SK-N-MC (cell line): ENCODE results near the gene RSPH10B.
"Not testable (repeated sequence)": the region's sequence is repeated elsewhere in the genome, so short reads cannot be mapped to it uniquely, and the experiment has no call there.

Source experiments
- DNase-seq: peaks from one replicate; pipeline ENCODE4 v3.0.0-alpha.2; 2011; ENCODE audit warnings: low read depth, low spot score
- H3K27ac ChIP-seq: fragments of 200-600 bp; sonication (generic); 2 replicates; pipeline ENCODE4 v1.5.1; 2016; ENCODE audit warnings: mixed run types
- H3K36me3 ChIP-seq: fragments of 200-600 bp; sonication (generic); 2 replicates; pipeline ENCODE4 v1.6.1; 2017; ENCODE audit warnings: antibody characterized with exemption, low read length, mixed read lengths; ENCODE audit not compliant: insufficient read depth
- H3K4me3 ChIP-seq: fragments of 200-600 bp; sonication (generic); 2 replicates; pipeline ENCODE4 v1.5.1; 2016
- H3K9ac ChIP-seq: fragments of 200-600 bp; sonication (generic); 2 replicates; pipeline ENCODE4 v1.8.0; 2017; ENCODE audit warnings: mixed run types, mixed read lengths; ENCODE audit not compliant: insufficient read length
- H3K9me3 ChIP-seq: fragments of 200-600 bp; sonication (generic); 2 replicates; pipeline ENCODE4 v1.6.1; 2017; ENCODE audit warnings: low read depth, mild to moderate bottlenecking, antibody characterized with exemption, low read length, moderate library complexity, mixed read lengths
- EZH2 ChIP-seq: fragments of 200-600 bp; sonication (generic); IDR thresholded peaks from one replicate; pipeline ENCODE4 v1.6.1; 2017; ENCODE audit warnings: antibody characterized with exemption
- FOXP2 ChIP-seq: optimal IDR thresholded peaks from 2 replicates; pipeline ENCODE3; 2011; ENCODE audit warnings: mild to moderate bottlenecking, moderate library complexity; ENCODE audit not compliant: insufficient read depth; ENCODE audit errors: extremely low read length, control extremely low read depth
- POLR2AphosphoS5 ChIP-seq: IDR thresholded peaks from 2 replicates; pipeline ENCODE4 v1.6.1; 2012; ENCODE audit warnings: mild to moderate bottlenecking, low read depth, low read length, borderline replicate concordance

RSPH10B gene

GRCh38 chr7:6007386-6007785 is 36.9 kb upstream of the RSPH10B start:
- H3K36me3 ChIP-seq: peaks cover 9% of the 10 kb centered on the region
- H3K9ac ChIP-seq: no peak overlapping the region
- H3K9me3 ChIP-seq: no peaks in the 10 kb centered on the region
- H3K4me3 ChIP-seq: no peak overlapping the region
- TF ChIP-seq EZH2 (no peak), FOXP2 (no peak), POLR2AphosphoS5 (no peak)
- no peak overlapping the region for H3K27ac ChIP-seq
- no peak for DNase-seq

- H3K9me3 ChIP-seq: no peaks in the 10 kb centered on the region
- TF ChIP-seq EZH2 (no peak), POLR2AphosphoS5 (no peak)
- H3K27ac ChIP-seq: no peak overlapping the region
- H3K4me3 ChIP-seq: no peak overlapping the region
- H3K36me3 ChIP-seq: peaks cover 29% of the 10 kb centered on the region; the same call in 1 of the 2 replicates
- H3K9ac ChIP-seq: no peak overlapping the region
- DNase-seq: peak; percentile 47
Measured at GRCh38 chr7:5997210-5997808, 26.8 kb upstream of the RSPH10B start.

- H3K9me3 ChIP-seq, H3K9ac ChIP-seq, H3K4me3 ChIP-seq, H3K27ac ChIP-seq, DNase-seq: not testable (repeated sequence)
- H3K36me3 ChIP-seq: peaks cover 11% of the 10 kb centered on the region; the same call in 1 of the 2 replicates
Measured at GRCh38 chr7:5987061-5987460, 16.6 kb upstream of the RSPH10B start.

- not testable (repeated sequence) for DNase-seq, H3K27ac ChIP-seq, H3K9me3 ChIP-seq, H3K4me3 ChIP-seq, H3K9ac ChIP-seq, H3K36me3 ChIP-seq
Measured at GRCh38 chr7:5979680-5980314, 9.3 kb upstream of the RSPH10B start.

GRCh38 chr7:5973580-5973979 is 3.1 kb upstream of the RSPH10B start:
- H3K36me3 ChIP-seq, H3K9ac ChIP-seq, H3K9me3 ChIP-seq, H3K4me3 ChIP-seq, H3K27ac ChIP-seq, DNase-seq: not testable (repeated sequence)

GRCh38 chr7:5963810-5964209 is 6.7 kb downstream of the RSPH10B start:
- H3K27ac ChIP-seq, H3K36me3 ChIP-seq, H3K4me3 ChIP-seq: not testable (repeated sequence)

GRCh38 chr7:5963205-5963604 is 7.3 kb downstream of the RSPH10B start:
- H3K9ac ChIP-seq, H3K27ac ChIP-seq, H3K9me3 ChIP-seq, H3K36me3 ChIP-seq, DNase-seq, H3K4me3 ChIP-seq: not testable (repeated sequence)

More at GRCh38 chr7:5963810-5964209, 6.7 kb downstream of the RSPH10B start:
- DNase-seq, H3K9ac ChIP-seq, H3K9me3 ChIP-seq: not testable (repeated sequence)

- not testable (repeated sequence) for H3K36me3 ChIP-seq, H3K4me3 ChIP-seq, H3K9me3 ChIP-seq, DNase-seq, H3K27ac ChIP-seq, H3K9ac ChIP-seq
Measured at GRCh38 chr7:5934945-5935450, 35.5 kb downstream of the RSPH10B start.

- not testable (repeated sequence) for H3K4me3 ChIP-seq, H3K27ac ChIP-seq, DNase-seq, H3K9me3 ChIP-seq, H3K36me3 ChIP-seq, H3K9ac ChIP-seq
Measured at GRCh38 chr7:5931905-5932644, 38.4 kb downstream of the RSPH10B start.

- not testable (repeated sequence) for DNase-seq, H3K9me3 ChIP-seq, H3K4me3 ChIP-seq, H3K9ac ChIP-seq, H3K27ac ChIP-seq, H3K36me3 ChIP-seq
Measured at GRCh38 chr7:5931250-5931649, 39.2 kb downstream of the RSPH10B start.

- not testable (repeated sequence) for H3K4me3 ChIP-seq, H3K36me3 ChIP-seq, H3K27ac ChIP-seq, H3K9me3 ChIP-seq, DNase-seq, H3K9ac ChIP-seq
Measured at GRCh38 chr7:5930290-5930689, 40.2 kb downstream of the RSPH10B start.

GRCh38 chr7:5926263-5926870 is 44.1 kb downstream of the RSPH10B start:
- not testable (repeated sequence) for H3K9me3 ChIP-seq, H3K36me3 ChIP-seq, DNase-seq, H3K4me3 ChIP-seq, H3K9ac ChIP-seq, H3K27ac ChIP-seq

GRCh38 chr7:5924630-5925029 is 45.9 kb downstream of the RSPH10B start:
- not testable (repeated sequence) for H3K27ac ChIP-seq, H3K36me3 ChIP-seq, H3K9me3 ChIP-seq, DNase-seq, H3K9ac ChIP-seq, H3K4me3 ChIP-seq
